Hepatic stellate cell (primary cell): ENCODE results near the gene GNAS.

Source experiments
- DNase-seq: peaks from one replicate; pipeline ENCODE4 v3.0.0; 2011; ENCODE audit warnings: low spot score

GNAS gene

DNA sequence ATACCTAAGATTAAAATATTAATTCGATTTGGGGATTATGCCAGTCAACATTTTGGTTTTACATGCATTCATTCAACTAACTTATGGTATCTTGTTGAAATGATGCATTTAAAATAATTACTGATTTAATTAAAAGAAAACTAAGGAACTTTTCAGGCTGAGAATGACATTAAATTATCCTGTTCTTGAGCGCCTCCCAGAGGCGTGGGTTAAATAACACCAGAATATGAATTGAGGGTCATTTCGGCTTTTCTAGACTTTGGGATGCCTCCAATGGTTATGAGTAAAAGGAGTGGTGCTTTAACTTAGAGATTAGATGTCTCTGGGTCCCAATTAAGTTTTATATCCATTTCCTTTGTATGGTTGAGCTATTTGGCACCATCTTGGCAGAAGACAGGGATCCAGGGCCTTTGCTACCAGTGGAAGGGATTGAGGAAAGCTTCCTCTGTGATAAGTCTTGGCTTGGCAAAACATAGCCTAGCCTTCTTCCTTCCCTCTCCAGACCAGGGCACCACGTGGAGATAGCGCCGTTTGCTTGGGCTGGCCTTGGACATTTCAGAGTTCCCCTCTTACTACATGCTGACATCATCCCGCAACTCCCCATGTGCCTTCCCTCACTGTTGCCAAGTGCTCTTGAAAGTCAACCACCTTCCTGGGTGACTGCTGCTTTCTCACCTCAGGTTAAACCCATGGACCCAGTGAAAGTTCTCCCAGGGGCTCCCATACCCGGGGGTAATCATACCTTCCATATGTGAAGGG, 28.7 kb downstream of the GNAS start:
- DNase-seq = no peak

DNA sequence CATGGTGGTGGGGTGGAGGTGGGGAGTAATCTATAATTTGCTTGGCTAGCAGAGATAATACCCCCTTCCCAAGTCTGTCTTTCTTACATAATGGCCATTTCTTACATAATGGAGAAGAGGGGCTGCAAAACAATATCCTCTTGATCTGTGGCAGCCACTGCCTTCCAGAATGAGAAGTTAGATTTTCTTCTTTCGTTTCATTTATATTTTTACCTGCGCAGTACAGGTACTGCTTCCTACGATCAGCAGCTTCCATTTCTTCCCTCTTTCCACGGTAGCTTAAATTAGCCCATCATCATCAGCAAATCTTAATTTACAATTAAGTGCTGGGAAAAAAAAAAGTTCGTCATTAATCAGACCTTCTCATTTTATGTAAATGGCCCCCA, 30.2 kb downstream of the GNAS start:
- no peak for DNase-seq

DNA sequence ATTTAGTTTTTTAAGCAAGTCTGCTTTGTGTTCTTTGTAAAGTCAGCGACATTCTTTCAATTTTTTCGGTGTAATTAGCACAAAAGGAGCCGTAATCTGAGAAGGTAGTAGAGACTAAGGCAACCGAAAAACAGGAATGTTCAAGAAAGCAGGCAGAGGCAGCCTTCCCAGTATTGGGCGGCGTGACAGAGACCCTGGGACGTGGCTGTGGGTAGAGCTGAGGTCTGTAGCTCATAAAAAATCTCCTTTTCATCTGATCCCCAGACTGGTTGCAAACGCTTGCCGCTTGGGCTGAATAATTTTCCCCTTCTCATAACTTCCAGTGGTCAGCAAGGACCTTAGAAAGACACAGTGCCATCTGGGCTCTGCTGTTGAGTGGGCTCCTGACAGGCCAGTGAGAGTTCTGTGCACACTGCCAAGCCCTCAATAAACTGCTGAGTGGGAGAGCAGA, 30.8 kb downstream of the GNAS start:
- no peak for DNase-seq

DNA sequence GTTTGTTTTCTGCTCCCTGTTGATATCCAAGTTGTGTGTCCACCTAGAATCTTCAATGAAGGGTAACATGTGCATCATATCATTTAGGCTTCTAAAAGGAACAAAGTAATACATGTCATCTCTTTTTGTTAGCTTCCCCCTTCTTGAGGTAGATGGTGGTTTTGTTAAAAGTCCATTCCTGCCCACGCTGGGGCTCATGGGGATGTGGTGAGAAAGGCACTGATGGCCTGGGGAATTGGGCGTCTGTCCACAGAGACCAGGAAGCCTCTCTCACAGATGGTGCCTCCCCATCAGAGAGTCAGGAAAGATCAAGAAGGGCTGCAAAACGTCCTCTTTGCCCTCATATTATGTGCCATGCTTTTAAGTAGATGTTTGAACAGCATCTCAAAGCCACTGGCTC, 32.5 kb downstream of the GNAS start:
- no peak for DNase-seq

DNA sequence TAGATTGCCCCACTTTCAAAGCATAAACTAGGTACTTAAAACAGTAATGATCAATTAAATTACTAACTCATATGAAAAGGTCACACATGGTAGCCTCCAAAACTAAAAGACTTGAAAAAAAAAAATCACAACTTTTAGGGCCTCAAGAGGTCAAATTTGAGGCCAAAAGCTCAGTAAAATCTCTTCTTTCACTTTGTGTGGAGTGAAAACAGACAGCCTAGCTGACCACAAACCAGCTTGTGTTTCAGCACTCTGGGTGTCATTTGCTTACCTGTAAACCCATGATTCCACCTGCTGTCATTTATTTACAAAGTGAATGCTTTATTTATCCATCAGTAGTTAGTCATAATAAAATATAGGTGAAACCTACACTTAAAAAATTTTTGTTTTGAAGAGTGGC, 34.0 kb downstream of the GNAS start:
- no peak for DNase-seq

DNA sequence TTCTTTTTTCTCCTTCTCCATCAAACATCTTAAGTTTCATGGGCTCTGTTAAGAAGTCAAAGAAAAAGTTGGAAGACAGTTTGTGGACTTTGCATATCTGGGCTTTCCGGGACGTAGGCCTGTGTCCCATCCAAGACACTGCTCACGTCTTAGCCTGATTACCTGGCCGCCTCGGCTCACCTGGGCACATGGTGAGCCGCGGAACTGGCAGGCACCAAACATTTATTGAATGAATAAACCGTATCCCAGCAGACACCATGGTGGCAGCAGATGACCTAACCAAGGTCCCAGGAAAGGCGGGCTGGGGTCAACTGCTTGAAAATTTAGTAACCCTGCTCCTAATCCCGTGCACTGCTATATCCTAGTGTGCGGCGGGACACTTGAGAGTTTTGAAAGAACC, 35.6 kb downstream of the GNAS start:
- no peak for DNase-seq

DNA sequence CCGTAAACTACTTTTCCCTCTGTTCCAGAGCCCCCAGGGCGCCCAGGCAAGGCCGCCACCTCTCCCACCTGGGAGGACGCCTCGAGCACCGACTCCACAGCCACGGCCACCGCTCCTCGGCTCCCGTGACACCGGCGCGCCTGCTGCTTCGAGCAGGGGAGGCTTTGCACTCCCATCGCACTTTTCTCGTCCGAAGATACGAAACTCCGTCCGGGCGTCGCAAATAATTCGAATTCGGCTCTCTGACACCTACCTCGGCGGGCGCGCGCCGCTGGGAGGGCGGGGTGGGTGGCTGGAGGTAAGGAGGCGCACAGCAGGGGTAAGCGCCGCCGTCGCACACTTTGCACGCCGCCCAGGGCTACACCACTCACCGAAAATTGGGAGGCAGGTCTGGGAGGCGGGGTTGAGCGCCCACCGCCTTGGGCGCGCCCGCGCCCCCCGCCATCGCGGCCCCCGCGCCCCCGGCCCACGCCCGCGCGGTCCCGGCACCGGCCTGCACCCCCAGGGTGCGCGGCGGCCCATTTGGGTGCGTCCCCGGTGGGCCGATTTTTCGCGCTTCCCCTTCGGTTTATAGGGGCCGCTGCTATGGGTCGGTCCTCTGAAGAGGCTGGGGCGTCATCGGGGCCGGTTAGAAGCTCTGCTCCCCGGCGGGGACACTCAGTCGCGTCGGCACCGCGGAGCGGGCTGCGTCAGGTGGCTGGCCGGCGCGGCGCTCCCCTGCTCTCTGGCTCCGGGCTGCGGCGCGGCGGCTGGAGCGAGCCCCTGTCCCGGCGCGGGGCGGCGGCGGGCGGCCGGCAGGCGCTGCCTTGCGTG, 36.2 kb downstream of the GNAS start:
- peak; percentile 84 for DNase-seq

DNA sequence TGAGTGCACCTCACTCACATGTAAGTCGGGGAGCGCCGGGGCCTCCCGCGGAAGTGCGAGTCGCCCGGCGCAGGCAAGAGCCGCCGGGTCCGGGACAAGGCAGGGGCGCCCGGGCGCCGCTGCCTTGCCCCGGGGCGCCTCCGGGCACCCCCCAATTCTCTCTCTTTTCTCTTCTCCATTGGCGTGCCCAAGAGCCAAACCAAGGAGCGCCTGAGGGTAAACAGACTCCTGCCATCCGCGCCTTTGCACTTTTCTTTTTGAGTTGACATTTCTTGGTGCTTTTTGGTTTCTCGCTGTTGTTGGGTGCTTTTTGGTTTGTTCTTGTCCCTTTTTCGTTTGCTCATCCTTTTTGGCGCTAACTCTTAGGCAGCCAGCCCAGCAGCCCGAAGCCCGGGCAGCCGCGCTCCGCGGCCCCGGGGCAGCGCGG, 36.8 kb downstream of the GNAS start:
- DNase-seq = no peak

DNA sequence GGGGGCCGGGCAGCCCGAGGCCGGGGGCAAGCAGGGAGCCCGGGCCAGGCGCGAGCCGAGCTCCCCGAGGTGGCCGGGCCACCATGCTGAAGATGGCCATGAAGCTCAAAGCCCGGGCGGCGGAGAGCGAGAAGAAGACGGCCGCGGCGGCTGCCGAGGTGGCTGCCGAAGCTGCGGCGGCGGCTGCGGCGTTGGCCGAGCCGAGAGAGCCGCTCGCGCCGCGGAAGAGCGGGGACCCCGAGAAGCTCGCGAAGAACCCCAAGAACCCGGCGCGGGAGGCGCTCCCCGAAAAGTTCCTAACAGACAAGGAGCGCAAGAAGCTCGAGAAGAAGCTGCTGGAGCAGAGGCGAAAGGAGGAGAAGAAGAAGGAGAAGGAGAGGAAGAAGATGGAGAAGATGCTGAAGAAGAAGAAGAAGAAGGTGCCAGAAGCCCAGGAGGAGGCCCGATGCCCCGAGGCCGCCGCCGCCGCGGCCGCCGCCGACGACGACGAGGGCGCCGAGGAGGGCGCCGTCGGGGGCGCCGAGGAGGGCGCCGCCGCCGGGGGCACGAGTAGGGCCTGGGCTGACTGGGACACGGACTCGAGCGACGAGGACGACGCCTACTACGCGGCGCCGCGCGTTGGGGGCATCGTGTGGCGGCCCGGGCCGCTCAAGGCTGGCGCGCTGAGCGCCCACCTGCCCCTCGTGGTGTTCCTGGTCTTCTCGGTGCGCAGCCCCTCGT, 37.4 kb downstream of the GNAS start:
- DNase-seq = no peak

DNA sequence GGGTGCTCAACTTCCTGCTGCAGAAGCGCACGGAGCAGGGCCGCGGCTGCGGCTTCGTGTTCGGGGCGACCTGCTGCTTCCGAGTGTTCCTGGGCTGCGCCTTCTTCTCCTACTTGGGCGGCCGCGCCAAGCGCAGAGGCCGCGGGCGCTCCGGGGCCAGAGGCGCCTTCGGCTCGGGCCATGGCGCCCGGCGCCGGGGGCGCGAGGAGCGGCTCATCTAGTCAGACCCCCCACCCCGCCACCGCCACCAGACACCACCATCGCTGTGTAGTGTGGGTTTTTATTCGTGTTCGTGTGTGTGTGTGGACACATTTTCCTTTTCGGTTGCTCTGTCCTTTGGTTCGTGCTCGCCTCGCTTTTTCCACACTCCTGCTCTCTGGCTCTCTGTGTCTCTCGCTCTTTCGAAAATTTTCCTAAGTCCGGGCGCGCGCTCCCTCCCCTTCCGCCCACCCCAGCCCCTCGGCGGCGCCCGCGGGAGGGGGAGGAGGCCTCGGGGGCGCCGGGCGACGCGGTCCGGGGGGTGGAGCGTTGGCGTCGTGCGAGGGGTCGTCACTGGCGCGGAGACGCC, 38.1 kb downstream of the GNAS start:
- peak; percentile 71 for DNase-seq

DNA sequence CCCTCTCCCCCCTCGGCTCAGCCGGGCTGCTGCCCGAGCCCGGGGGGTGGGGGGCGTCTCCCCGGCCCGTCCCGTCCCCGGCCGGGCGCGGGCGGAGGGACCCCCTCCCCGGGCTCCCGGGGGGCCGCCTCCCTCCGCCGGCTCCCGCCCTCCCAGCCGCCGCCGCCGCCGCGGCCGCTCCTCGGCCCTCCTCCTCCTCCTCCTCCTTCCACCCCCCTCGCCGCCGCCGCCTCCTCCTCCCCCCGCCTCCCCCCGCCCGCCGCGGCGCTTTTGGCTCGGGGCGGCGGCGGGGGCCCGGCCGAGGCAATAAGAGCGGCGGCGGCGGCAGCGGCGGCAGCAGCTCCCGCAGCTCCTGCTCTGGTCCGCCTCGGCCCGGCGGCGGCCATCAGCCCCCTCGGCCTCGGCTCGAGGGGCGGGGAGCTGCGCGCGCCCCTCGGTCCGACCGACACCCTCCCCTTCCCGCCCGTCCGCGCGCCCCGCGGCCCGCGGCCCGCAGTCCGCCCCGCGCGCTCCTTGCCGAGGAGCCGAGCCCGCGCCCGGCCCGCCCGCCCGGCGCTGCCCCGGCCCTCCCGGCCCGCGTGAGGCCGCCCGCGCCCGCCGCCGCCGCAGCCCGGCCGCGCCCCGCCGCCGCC, 38.7 kb downstream of the GNAS start:
- DNase-seq = peak; percentile 64

DNA sequence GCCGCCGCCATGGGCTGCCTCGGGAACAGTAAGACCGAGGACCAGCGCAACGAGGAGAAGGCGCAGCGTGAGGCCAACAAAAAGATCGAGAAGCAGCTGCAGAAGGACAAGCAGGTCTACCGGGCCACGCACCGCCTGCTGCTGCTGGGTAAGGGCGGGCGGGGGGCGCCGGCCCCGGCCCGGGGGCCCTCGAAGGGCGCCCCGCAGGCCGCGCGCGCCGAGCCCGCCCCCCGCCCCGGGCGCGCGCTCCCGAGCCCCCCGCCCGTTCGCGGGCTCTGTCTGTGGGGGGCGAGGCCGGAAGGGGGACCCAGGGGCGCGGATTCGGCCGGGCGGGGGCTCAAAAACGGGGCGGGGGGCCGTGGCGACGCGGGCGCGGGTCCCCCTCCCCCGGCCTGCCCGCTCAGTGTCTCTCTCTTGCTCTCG, 39.2 kb downstream of the GNAS start:
- DNase-seq = no peak

DNA sequence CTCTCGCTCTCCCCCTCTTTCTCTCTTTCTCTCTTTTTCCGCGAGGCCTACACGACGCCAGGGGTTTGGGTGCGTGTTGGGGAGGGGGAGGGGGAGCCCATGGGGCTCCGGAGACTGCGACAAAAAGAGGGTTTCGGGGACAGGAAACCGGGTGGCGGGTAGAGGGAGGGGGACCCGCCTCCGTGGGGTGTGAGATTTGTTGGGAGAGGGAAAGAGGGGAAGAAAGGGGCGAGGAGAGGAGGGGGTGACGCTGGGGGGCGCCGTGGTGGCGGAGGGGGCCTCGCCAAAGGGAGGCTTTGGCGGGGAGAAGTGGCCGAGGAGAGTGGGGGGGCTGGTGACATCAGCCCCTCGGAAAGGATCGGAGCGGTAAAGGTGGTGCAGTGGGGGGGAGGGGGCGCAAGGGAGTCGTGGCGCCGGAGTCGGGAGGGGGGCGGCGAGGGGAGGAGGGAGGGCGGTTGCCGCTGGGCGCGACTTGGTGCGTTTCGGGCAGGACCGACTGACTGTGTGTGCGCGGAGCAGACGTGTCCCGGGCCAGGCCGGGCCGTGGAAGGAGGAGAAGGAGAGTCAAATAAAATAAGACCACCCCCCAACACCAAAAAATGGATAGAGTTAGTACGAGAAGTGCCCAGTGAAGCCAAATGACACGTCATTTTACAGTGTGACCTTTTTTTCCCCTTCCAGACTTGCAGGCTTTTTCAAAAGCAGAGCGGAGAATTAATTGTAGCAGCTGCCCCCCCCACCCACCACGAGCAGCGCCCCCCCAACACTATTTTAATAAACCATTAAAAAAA, 39.8 kb downstream of the GNAS start:
- peak; percentile 72 for DNase-seq

DNA sequence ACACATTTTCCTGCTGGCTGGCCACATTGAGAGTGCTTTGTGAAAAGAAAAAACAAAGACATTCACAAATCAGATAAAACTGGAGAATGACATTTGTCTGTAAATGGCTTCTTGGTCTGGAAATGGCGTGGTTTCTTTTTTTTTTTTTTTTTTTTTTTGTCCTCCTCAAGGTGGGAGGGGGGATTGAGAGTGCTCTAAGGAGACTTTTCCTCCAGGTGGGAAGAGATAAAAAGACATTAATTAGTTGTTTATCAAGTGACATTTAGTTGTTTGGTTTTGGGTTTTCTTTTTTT, 40.4 kb downstream of the GNAS start:
- no peak for DNase-seq

DNA sequence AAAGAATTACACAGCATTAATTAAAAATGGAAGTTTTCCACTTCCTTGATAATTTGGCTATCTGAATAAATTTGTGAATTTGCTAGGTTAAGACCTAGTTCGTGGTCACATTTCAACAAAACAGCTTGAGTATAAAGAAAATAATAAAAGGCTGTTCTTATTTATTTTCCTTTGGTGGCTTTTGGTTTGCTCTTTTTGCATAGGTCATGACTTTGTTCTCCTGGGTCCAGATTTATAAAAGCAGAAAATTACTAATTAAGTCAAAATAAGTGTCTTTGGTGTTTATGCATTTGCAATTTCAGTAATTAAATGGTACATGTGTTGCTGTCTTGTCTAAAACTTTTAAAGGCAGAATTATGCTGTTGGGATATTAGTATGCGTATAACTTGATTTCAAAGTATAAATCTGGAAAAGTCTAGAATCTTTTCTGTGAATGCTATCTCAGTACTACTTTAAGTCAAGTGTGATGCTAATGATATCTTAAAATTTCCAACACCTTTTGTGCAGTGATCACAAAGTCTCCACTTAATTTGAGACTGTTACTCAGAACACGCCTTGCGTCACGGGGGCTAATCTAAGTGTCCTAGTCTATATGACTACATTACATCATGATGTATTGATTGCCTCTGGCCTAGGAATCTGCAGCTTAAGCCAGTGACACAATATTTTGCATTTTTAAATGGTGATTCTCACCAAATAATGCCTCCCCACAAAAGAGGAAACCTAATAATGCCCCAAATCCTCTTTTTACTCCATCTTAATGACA, 41.0 kb downstream of the GNAS start:
- no peak for DNase-seq

DNA sequence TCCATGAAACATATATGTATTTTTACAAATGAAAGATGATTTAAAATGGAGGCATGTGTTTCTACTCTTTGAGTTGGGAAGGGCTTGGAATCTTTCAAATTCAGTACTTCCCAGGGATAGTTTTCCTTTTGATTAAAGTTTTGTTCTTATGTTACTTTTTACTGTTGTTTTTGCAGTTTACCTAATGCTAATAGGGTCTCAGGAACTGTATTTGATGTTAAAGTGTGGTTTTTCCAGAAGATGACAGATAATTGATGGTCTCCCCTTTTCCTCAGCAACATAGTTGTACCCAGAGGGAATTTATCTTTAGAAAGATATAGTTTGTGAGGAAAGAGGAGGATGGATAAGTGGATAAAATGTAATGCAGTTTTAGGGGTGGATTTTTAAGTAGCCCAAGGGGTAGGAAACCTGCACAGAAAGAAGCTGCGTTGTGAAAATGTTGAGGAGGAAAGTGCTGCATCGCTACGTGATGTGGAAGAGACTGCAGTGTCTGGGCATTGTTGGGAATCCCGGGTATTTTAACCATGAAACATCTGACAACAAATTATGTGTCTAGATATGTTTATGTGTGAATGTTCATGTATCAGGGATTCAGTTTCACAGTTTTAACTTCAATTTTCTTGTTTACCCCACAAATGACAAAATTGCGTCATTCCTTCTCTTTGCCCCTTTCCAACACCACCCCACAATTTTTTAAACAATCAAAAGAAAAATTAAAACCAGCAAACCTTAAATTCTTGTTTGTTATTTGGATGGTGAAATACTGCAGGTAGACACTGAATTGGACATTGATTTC, 42.3 kb downstream of the GNAS start:
- no peak for DNase-seq

DNA sequence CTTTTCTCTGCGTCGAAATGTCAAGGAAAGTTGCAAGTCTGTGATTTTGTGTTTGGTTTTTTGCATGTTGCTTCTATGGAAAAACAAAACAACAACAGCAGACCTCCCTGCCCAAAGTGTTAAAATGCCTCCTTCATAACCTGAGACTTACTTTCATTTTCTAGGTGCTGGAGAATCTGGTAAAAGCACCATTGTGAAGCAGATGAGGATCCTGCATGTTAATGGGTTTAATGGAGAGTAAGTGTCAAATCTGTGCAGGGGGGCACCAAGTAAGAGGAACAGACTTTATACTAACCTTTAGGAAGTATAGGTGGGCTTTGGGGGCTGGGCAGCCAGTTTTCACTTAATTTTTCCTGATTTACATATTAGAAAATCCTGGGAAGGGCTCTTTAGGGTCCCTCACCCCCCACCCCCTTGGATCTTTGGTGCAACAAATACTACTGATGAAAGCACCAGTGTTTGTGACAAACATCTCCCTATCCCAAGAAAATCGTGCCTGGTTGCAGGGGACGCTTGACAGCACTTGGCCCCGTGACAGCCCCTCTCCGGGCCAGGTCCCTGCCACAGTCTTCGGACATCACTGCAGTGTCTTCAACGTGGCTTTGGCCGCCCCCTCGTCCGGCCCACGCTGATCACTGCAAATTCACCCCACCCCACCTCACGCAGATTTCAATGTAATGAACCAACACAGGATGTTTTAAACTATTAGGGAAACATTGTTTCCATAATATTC, 43.1 kb downstream of the GNAS start:
- no peak for DNase-seq

DNA sequence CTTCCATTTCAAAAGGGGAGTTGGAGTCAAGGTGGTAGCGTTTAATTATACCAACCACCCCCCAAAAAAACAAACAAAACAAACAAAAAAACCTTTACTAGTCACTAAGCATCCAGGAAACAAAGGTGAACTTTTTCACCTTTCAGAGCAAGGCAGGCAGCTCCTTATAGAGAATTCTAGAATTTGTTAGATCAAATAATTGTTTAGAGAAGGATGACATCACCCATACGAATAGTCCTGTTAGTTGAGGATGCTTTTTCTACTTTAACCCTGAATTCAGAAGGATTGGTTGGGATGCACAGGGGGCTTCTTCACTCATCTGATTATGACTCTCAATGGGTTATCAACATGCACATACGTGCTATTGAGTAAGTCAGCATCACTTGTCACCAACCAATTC, 44.3 kb downstream of the GNAS start:
- DNase-seq = no peak

DNA sequence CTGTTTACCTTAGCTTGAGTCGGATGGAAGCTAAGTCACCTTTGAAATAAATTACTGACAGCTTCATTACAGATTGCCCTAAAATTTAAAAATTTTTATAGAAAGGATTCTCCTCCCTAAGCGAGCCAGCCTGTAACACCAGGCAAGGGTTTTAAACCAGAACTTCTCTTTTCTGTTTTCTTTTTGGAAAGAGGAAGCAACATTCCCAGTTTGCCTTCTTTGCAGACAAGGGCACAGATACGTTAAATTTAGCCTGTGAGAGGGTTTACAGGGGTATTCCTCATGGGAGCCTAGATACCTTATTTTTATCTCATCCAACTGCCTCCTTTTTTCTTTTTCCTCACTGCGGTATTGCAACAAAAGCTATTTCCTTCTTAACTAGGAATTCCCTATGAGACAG, 45.0 kb downstream of the GNAS start:
- no peak for DNase-seq
